ENCODE measurements around the gene CAMTA1. TPM values are rescaled to one million over a fixed set of nuclear protein-coding genes. Genes with fewer than 3 reads are reported as not detected.
A peak's percentile ranks its signal among the peaks of the same experiment; 100 is the strongest.

Gene CAMTA1
- total and polyA plus RNA-seq, 9 of the 15 experiments (the other 6 are each of a cell fraction or from before 2014, with no cell fraction given): 43.9 to 161 (median 65.9) TPM

DNA sequence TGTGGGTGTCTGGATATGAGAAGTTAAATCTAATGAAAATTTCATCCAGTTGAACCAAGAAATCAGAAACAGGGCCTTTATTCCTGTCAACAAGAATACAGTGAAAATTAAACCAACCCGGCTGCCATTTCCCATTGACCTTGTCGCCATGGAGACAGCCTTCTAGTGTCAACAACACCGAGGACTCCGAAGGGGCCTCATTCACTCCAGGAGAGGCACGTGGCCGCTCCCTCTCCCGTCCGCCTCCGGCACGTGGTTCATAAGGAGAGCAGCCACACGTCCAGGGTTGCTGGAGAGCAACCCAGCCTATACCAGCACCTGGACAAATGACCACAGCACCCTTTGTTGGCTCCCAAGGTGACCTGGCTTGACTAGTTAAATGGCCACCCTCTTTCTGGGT lies 865.5 kb downstream of the CAMTA1 start:
- ChIA-PET CTCF (ENCODE audit: low intra/inter-chr PET ratio) (no interaction called here), POLR2A (no interaction called here)
- no peak overlapping the region for H3K27ac ChIP-seq (ENCODE audit: extremely low read depth, low read depth, low read length)
- H3K4me3 ChIP-seq: no peak overlapping the region
- DNase-seq (ENCODE audit: extremely low read depth in 1 of 4, low spot score in 3 of 4) (no peak), ATAC-seq (no peak), FAIRE-seq (no peak)
- no peaks in the 10 kb centered on the region for H3K36me3 ChIP-seq (ENCODE audit: control insufficient read depth, insufficient read depth, low read length)
- under 1% methylated on average over 11 of the region's 11 CpGs for WGBS (ENCODE audit: insufficient coverage, low coverage, missing lambda C conversion rate)
- peaks cover 7% of the 10 kb centered on the region for H3K9me1 ChIP-seq (ENCODE audit: control insufficient read depth, insufficient read depth, low read length)
- no peak overlapping the region for H3K4me2 ChIP-seq (ENCODE audit: insufficient read depth, low read length)
- in situ Hi-C loops (cut with MboI) (loop anchor here (25.0 kb wide), 1 partner anchor 662 kb away; the partner anchor contains the start of gene SLC45A1), intact Hi-C loops (cut with micrococcal nuclease) (no loop called here)
- H4K20me1 ChIP-seq (replicated peaks; ENCODE audit: control insufficient read depth, insufficient read depth, low read length): peaks cover 8% of the 10 kb centered on the region; the same call in 1 of the 2 replicates
- H3K79me2 ChIP-seq (ENCODE audit: control insufficient read depth, insufficient read depth, low read length): no peaks in the 10 kb centered on the region
- peaks cover 0 to 3% of the 10 kb centered on the region in 2 experiments; a peak in 1 of 5 replicates for H3K4me1 ChIP-seq (replicated peaks in 1 of 2; ENCODE audit: control insufficient read depth in 2 of 2, insufficient read depth in 2 of 2, low read length in 2 of 2)
- no TSS peak for BruUV-seq (replicated peaks)
- peaks cover 14 to 36% of the 10 kb centered on the region in 2 experiments; a peak in 3 of 5 replicates for H3K27me3 ChIP-seq (ENCODE audit: control insufficient read depth in 2 of 2, insufficient read depth in 2 of 2, low read length in 2 of 2)
- H3K9me3 ChIP-seq (replicated peaks; ENCODE audit: control insufficient read depth, insufficient read depth, low read depth, low read length): no peaks in the 10 kb centered on the region
- no peak overlapping the region for H2AFZ ChIP-seq (ENCODE audit: low read depth, low read length)
- no peak overlapping the region for H3K9ac ChIP-seq (ENCODE audit: insufficient read depth in 1 of 2, low read depth in 2 of 2, low read length in 2 of 2)
- TF ChIP-seq ZBED1 (IDR thresholded peaks at IDR 0.05): no peak
- TF ChIP-seq ZNF436 (CRISPR knock-in tag; IDR thresholded peaks at IDR 0.05): no peak
- TF ChIP-seq ZNF695 (CRISPR knock-in tag; IDR thresholded peaks at IDR 0.05): no peak
- TF ChIP-seq ETV1 (tag; conservative IDR thresholded peaks at IDR 0.05; ENCODE audit: low read depth): no peak
- TF ChIP-seq BHLHE40 (IDR thresholded peaks at IDR 0.05; ENCODE audit: low read length): 0 out of 2 replicates have a peak, but pooled peaks have one; percentile 18
- no peak for TF ChIP-seq RFX5 (IDR thresholded peaks at IDR 0.05; ENCODE audit: low read depth, low read length)
- no peak for TF ChIP-seq SIRT6 (IDR thresholded peaks at IDR 0.05; ENCODE audit: low read depth, low read length)
- TF ChIP-seq, protein P1, sequence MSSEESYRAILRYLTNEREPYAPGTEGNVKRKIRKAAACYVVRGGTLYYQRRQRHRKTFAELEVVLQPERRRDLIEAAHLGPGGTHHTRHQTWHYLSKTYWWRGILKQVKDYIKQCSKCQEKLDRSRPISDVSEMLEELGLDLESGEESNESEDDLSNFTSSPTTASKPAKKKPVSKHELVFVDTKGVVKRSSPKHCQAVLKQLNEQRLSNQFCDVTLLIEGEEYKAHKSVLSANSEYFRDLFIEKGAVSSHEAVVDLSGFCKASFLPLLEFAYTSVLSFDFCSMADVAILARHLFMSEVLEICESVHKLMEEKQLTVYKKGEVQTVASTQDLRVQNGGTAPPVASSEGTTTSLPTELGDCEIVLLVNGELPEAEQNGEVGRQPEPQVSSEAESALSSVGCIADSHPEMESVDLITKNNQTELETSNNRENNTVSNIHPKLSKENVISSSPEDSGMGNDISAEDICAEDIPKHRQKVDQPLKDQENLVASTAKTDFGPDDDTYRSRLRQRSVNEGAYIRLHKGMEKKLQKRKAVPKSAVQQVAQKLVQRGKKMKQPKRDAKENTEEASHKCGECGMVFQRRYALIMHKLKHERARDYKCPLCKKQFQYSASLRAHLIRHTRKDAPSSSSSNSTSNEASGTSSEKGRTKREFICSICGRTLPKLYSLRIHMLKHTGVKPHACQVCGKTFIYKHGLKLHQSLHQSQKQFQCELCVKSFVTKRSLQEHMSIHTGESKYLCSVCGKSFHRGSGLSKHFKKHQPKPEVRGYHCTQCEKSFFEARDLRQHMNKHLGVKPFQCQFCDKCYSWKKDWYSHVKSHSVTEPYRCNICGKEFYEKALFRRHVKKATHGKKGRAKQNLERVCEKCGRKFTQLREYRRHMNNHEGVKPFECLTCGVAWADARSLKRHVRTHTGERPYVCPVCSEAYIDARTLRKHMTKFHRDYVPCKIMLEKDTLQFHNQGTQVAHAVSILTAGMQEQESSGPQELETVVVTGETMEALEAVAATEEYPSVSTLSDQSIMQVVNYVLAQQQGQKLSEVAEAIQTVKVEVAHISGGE (CRISPR knock-in tag; IDR thresholded peaks at IDR 0.05): no peak
- TF ChIP-seq MAZ (CRISPR knock-in tag; conservative IDR thresholded peaks at IDR 0.05 in 1 of 2, IDR thresholded peaks at IDR 0.05 in 1 of 2): no peak
- TF ChIP-seq, protein P2, sequence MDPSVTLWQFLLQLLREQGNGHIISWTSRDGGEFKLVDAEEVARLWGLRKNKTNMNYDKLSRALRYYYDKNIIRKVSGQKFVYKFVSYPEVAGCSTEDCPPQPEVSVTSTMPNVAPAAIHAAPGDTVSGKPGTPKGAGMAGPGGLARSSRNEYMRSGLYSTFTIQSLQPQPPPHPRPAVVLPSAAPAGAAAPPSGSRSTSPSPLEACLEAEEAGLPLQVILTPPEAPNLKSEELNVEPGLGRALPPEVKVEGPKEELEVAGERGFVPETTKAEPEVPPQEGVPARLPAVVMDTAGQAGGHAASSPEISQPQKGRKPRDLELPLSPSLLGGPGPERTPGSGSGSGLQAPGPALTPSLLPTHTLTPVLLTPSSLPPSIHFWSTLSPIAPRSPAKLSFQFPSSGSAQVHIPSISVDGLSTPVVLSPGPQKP (CRISPR knock-in tag; IDR thresholded peaks at IDR 0.05): no peak
- no peak for TF ChIP-seq BMI1 (IDR thresholded peaks at IDR 0.05; ENCODE audit: low read length)
- TF ChIP-seq, protein P3, sequence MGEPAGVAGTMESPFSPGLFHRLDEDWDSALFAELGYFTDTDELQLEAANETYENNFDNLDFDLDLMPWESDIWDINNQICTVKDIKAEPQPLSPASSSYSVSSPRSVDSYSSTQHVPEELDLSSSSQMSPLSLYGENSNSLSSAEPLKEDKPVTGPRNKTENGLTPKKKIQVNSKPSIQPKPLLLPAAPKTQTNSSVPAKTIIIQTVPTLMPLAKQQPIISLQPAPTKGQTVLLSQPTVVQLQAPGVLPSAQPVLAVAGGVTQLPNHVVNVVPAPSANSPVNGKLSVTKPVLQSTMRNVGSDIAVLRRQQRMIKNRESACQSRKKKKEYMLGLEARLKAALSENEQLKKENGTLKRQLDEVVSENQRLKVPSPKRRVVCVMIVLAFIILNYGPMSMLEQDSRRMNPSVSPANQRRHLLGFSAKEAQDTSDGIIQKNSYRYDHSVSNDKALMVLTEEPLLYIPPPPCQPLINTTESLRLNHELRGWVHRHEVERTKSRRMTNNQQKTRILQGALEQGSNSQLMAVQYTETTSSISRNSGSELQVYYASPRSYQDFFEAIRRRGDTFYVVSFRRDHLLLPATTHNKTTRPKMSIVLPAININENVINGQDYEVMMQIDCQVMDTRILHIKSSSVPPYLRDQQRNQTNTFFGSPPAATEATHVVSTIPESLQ (CRISPR knock-in tag; IDR thresholded peaks at IDR 0.05): no peak
- peak; percentile 62; the same call in 1 of the 2 replicates for TF ChIP-seq L3MBTL2 (IDR thresholded peaks at IDR 0.05)
- TF ChIP-seq, protein P4, sequence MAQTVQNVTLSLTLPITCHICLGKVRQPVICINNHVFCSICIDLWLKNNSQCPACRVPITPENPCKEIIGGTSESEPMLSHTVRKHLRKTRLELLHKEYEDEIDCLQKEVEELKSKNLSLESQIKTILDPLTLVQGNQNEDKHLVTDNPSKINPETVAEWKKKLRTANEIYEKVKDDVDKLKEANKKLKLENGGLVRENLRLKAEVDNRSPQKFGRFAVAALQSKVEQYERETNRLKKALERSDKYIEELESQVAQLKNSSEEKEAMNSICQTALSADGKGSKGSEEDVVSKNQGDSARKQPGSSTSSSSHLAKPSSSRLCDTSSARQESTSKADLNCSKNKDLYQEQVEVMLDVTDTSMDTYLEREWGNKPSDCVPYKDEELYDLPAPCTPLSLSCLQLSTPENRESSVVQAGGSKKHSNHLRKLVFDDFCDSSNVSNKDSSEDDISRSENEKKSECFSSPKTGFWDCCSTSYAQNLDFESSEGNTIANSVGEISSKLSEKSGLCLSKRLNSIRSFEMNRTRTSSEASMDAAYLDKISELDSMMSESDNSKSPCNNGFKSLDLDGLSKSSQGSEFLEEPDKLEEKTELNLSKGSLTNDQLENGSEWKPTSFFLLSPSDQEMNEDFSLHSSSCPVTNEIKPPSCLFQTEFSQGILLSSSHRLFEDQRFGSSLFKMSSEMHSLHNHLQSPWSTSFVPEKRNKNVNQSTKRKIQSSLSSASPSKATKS (CRISPR knock-in tag; IDR thresholded peaks at IDR 0.05): no peak
